SH-SY5Y (cell line): ENCODE data around the gene LCE3E.

Experiments
- GATA2 ChIP-seq: IDR thresholded peaks from 2 replicates; pipeline ENCODE4 v1.6.1; 2011; ENCODE audit warnings: mild to moderate bottlenecking, low read depth, low read length
- GATA3 ChIP-seq: IDR thresholded peaks from 2 replicates; pipeline ENCODE4 v1.6.1; 2011; ENCODE audit warnings: low read depth, mild to moderate bottlenecking, low read length, moderate library complexity

DNA sequence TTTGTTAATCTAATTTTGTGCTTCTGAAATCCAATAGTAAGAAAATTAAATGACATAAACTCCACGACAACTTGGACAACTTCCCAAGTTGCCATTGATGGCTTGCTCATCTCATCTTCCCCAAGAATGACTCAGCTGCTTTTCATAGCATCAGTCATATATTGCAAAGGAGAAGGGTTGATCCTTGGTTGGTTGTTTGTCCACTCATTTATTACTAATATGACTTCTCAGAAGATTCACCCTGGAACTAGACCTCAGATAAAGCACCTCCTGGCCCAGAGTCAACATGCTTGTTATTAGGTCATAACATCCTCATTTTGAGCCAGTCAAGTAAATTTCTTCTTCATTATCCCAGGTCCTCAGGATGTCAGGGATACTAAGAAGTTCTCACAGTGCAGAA, 16.1 kb upstream of the LCE3E start:
- TF ChIP-seq GATA2 = no peak
- no peak for TF ChIP-seq GATA3
